Liver (tissue), 9 donors: ENCODE measurements around the gene KIF7. TPM values are rescaled to one million over a fixed set of nuclear protein-coding genes. Genes with fewer than 3 reads are reported as not detected.

Experiments
- DNase-seq: peaks from one replicate; pipeline ENCODE4 v3.0.0-alpha.2; 2017; ENCODE audit warnings: low spot score
- H3K27ac ChIP-seq, 2 donors: one replicate each; pipeline ENCODE4 v1.7.0; 2013; ENCODE audit warnings: inconsistent platforms in 2 of 2, low read length in 2 of 2, control low read depth in 1 of 2, low read depth in 1 of 2, mild to moderate bottlenecking in 1 of 2
- H3K27me3 ChIP-seq, 4 donors: one replicate each; pipeline versions ENCODE4 v1.6.1 to v1.7.0; 2013; ENCODE audit warnings: low read length in 3 of 4, inconsistent platforms in 1 of 4, mild to moderate bottlenecking in 1 of 4, moderate library complexity in 1 of 4; ENCODE audit not compliant: control insufficient read depth in 4 of 4, insufficient read depth in 4 of 4
- H3K36me3 ChIP-seq, 4 donors: one replicate each; pipeline versions ENCODE4 v1.6.1 to v1.7.0; 2013; ENCODE audit warnings: low read length in 3 of 4, mild to moderate bottlenecking in 3 of 4, low read depth in 1 of 4, moderate library complexity in 1 of 4; ENCODE audit not compliant: control insufficient read depth in 4 of 4, insufficient read depth in 3 of 4
- H3K4me1 ChIP-seq, 4 donors: one replicate each; pipeline versions ENCODE4 v1.6.1 to v1.7.0; 2013; ENCODE audit warnings: low read length in 3 of 4, mild to moderate bottlenecking in 3 of 4, moderate library complexity in 1 of 4; ENCODE audit not compliant: control insufficient read depth in 4 of 4, insufficient read depth in 4 of 4
- H3K4me3 ChIP-seq, 3 donors: one replicate each; pipeline versions ENCODE4 v1.6.1 to v1.7.0; 2013; ENCODE audit warnings: low read length in 3 of 3, control low read depth in 1 of 3, low read depth in 1 of 3, mild to moderate bottlenecking in 1 of 3
- H3K9ac ChIP-seq, 2 donors: one replicate each; pipeline ENCODE4 v1.7.0; 2013; ENCODE audit warnings: low read length in 2 of 2, mild to moderate bottlenecking in 2 of 2, moderate library complexity in 2 of 2, control low read depth in 1 of 2, low read depth in 1 of 2
- H3K9me3 ChIP-seq, 4 donors: one replicate each; pipeline versions ENCODE4 v1.6.1 to v1.7.0; 2013; ENCODE audit warnings: low read length in 3 of 4; ENCODE audit not compliant: control insufficient read depth in 4 of 4
- ATF3 ChIP-seq: IDR thresholded peaks from 2 replicates; pipeline ENCODE4 v1.6.1; 2016; ENCODE audit warnings: antibody characterized with exemption
- CTCF ChIP-seq: fragments of 150-350 bp; IDR thresholded peaks from 2 replicates; pipeline ENCODE4 v1.5.1; 2017; ENCODE audit warnings: improper control_type of control experiment, low read depth, low read length; ENCODE audit not compliant: missing input control
- EGR1 ChIP-seq, 2 donors: IDR thresholded peaks; 2 replicates each; pipeline ENCODE4 v1.6.1; 2016 to 2018; ENCODE audit warnings: antibody characterized with exemption in 2 of 2, low read depth in 2 of 2
- FOXA1 ChIP-seq: IDR thresholded peaks from 2 replicates; pipeline ENCODE4 v1.6.1; 2016; ENCODE audit warnings: antibody characterized with exemption
- FOXA2 ChIP-seq: IDR thresholded peaks from 2 replicates; pipeline ENCODE4 v1.6.1; 2016; ENCODE audit warnings: antibody characterized with exemption
- HNF4A ChIP-seq, 2 donors: conservative IDR thresholded peaks; 2 replicates each; pipeline ENCODE4 v1.6.1; 2016; ENCODE audit warnings: antibody characterized with exemption in 2 of 2, mild to moderate bottlenecking in 2 of 2
- HNF4G ChIP-seq: IDR thresholded peaks from 2 replicates; pipeline ENCODE4 v1.6.1; 2016; ENCODE audit warnings: antibody characterized with exemption
- JUND ChIP-seq, 2 donors: IDR thresholded peaks; 2 replicates each; pipeline ENCODE4 v1.6.1; 2016; ENCODE audit warnings: antibody characterized with exemption in 2 of 2
- NR2F2 ChIP-seq: IDR thresholded peaks from 2 replicates; pipeline ENCODE4 v1.6.1; 2016; ENCODE audit warnings: antibody characterized with exemption
- RAD21 ChIP-seq, 2 donors: IDR thresholded peaks; 2 replicates each; pipeline ENCODE4 v1.6.1; 2016; ENCODE audit warnings: antibody characterized with exemption in 2 of 2, mild to moderate bottlenecking in 2 of 2
- REST ChIP-seq: IDR thresholded peaks from 2 replicates; pipeline ENCODE4 v1.6.1; 2016; ENCODE audit warnings: antibody characterized with exemption, mild to moderate bottlenecking
- RXRA ChIP-seq, 2 donors: IDR thresholded peaks; 2 replicates each; pipeline ENCODE4 v1.6.1; 2017 to 2018; ENCODE audit warnings: antibody characterized with exemption in 2 of 2, mild to moderate bottlenecking in 1 of 2
- SP1 ChIP-seq: IDR thresholded peaks from 2 replicates; pipeline ENCODE4 v1.6.1; 2018; ENCODE audit warnings: antibody characterized with exemption, mild to moderate bottlenecking
- TAF1 ChIP-seq: conservative IDR thresholded peaks from 2 replicates; pipeline ENCODE4 v1.6.1; 2016; ENCODE audit warnings: antibody characterized with exemption, mild to moderate bottlenecking
- YY1 ChIP-seq: IDR thresholded peaks from 2 replicates; pipeline ENCODE4 v1.6.1; 2016; ENCODE audit warnings: antibody characterized with exemption, mild to moderate bottlenecking
- ZBTB33 ChIP-seq: IDR thresholded peaks from 2 replicates; pipeline ENCODE4 v1.6.1; 2016; ENCODE audit warnings: antibody characterized with exemption
- WGBS: extraction: QIAGEN DNeasy Blood & Tissue Kit; methylation state at CpG from one replicate; pipeline ENCODE4 v1.1.7; 2013; 5-methylcytosine and 5-hydroxymethylcytosine counted together
- polyA plus RNA-seq, 2 donors: library from polyadenylated mRNA; stranded (reverse) in 1 of 2; unstranded in 1 of 2; fragments of 200-250 nt in 1 of 2; fragments of >200 nt in 1 of 2; fragmentation: Nextera tagmentation in 1 of 2; extraction: Ambion mirVana in 1 of 2; gene quantifications; one replicate each; pipeline versions ENCODE4 v1.2.1 to v1.2.3, GENCODE V29; 2013 to 2015
- total RNA-seq, 2 donors: library from RNA; depleted of rRNA; stranded (reverse); fragments of >200 nt; gene quantifications; one replicate each; pipeline ENCODE4 v1.2.3, GENCODE V29; 2014
- donor health status: healthy.
- donor health status: healthy.
- donor health status: healthy.
- donor health status: healthy.
- donor health status: healthy.

The KIF7 gene
- total and polyA plus RNA-seq, 4 donors, result 0.04 to 1.3 (median 0.72) TPM

GRCh38 chr15:89623165-89623564 is 32.1 kb downstream of the KIF7 start (continued):
- TF ChIP-seq CTCF (no peak), RAD21 (IDR thresholded peaks at IDR 0.05) (no peak), SP1 (no peak), NR2F2 (no peak), HNF4A (conservative IDR thresholded peaks at IDR 0.05) (no peak), FOXA1 (no peak)

- no peaks in the 10 kb centered on the region for H3K9me3 ChIP-seq
- H3K27me3 ChIP-seq, result no peaks in the 10 kb centered on the region
- WGBS, result 86% methylated on average over 4 of the region's 4 CpGs
- H3K4me3 ChIP-seq, result no peak overlapping the region
- no peak for DNase-seq
- H3K9ac ChIP-seq, result no peak overlapping the region
- H3K27ac ChIP-seq, result no peak overlapping the region
- peaks cover 0 to 2% (median 0%) of the 10 kb centered on the region in 4 donors for H3K36me3 ChIP-seq
- no peaks in the 10 kb centered on the region for H3K4me1 ChIP-seq
- TF ChIP-seq NR2F2 (no peak), SP1 (no peak), EGR1 (IDR thresholded peaks at IDR 0.05; ENCODE audit: low read depth in 2 of 2) (no peak), ATF3 (no peak), TAF1 (no peak), RAD21 (IDR thresholded peaks at IDR 0.05) (no peak), JUND (IDR thresholded peaks at IDR 0.05) (no peak), YY1 (no peak), CTCF (no peak), RXRA (IDR thresholded peaks at IDR 0.05) (no peak), HNF4G (no peak), REST (no peak), ZBTB33 (no peak), FOXA2 (no peak), FOXA1 (no peak), HNF4A (conservative IDR thresholded peaks at IDR 0.05) (no peak)
These were observed 33.7 kb downstream of the KIF7 start for GRCh38 chr15:89621547-89621946.
